DND-41 (cell line): Measurements from ENCODE around the gene CEP63.

Source experiments
- ATAC-seq: fragments of 200-7000 bp; cut with Tn5 transposase; 3 replicates; pipeline ENCODE4 v1.9.1; 2021; ENCODE audit warnings: low read depth; ENCODE audit not compliant: insufficient read depth
- DNase-seq: peaks from one replicate; pipeline ENCODE4 v3.0.0-alpha.2; 2020
- H2AFZ ChIP-seq: 2 replicates; pipeline ENCODE4 v1.6.0; 2012; ENCODE audit warnings: low read depth, low read length
- H3K27ac ChIP-seq: 2 replicates; pipeline ENCODE4 v1.5.1; 2012; ENCODE audit warnings: low read length, inconsistent platforms
- H3K27me3 ChIP-seq: fragments of 200-600 bp; sonication (generic); 2 replicates; pipeline ENCODE4 v1.6.0; 2012; ENCODE audit warnings: low read length, mild to moderate bottlenecking, inconsistent platforms; ENCODE audit not compliant: insufficient read depth, poor library complexity
- H3K36me3 ChIP-seq: 2 replicates; pipeline ENCODE4 v1.5.1; 2012; ENCODE audit warnings: low read length, inconsistent platforms; ENCODE audit not compliant: insufficient read depth
- H3K4me1 ChIP-seq: 2 replicates; pipeline ENCODE4 v1.5.1; 2012; ENCODE audit warnings: mild to moderate bottlenecking, low read length; ENCODE audit not compliant: insufficient read depth
- H3K4me2 ChIP-seq: 2 replicates; pipeline ENCODE4 v1.6.0; 2012; ENCODE audit warnings: mild to moderate bottlenecking, moderate library complexity, low read length, inconsistent platforms; ENCODE audit not compliant: insufficient read depth
- H3K4me3 ChIP-seq, 2 experiments: fragments of 200-600 bp in 1 of 2; shearing (Covaris generic) in 1 of 2; 2 replicates each; pipeline ENCODE4 v1.5.1; 2012 to 2016; ENCODE audit warnings: inconsistent platforms in 2 of 2, low read length in 2 of 2, mild to moderate bottlenecking in 2 of 2, low read depth in 1 of 2, moderate library complexity in 1 of 2
- H3K79me2 ChIP-seq: 2 replicates; pipeline ENCODE4 v1.6.0; 2012; ENCODE audit warnings: low read length, inconsistent platforms; ENCODE audit not compliant: insufficient read depth
- H3K9ac ChIP-seq: 2 replicates; pipeline ENCODE4 v1.6.0; 2012; ENCODE audit warnings: low read depth, mild to moderate bottlenecking, inconsistent platforms, low read length, moderate library complexity
- H3K9me3 ChIP-seq: 2 replicates; pipeline ENCODE4 v1.5.1; 2012; ENCODE audit warnings: low read length, moderate library complexity, mild to moderate bottlenecking, inconsistent platforms; ENCODE audit not compliant: insufficient read depth, severe bottlenecking
- H4K20me1 ChIP-seq: 2 replicates; pipeline ENCODE4 v1.6.0; 2012; ENCODE audit warnings: low read length; ENCODE audit not compliant: insufficient read depth
- EZH2 ChIP-seq: IDR thresholded peaks from 3 replicates; pipeline ENCODE4 v1.6.1; 2012; ENCODE audit warnings: borderline replicate concordance, low read depth, mild to moderate bottlenecking, moderate library complexity, low read length, inconsistent platforms; ENCODE audit not compliant: severe bottlenecking
- TF ChIP-seq, protein P1 (sequence below): IDR thresholded peaks from 2 replicates; pipeline ENCODE4 v1.5.1; 2012; ENCODE audit warnings: borderline replicate concordance, low read length, moderate library complexity, mild to moderate bottlenecking; ENCODE audit not compliant: poor library complexity, severe bottlenecking; ENCODE audit errors: extremely low read depth

CEP63 gene

DNA sequence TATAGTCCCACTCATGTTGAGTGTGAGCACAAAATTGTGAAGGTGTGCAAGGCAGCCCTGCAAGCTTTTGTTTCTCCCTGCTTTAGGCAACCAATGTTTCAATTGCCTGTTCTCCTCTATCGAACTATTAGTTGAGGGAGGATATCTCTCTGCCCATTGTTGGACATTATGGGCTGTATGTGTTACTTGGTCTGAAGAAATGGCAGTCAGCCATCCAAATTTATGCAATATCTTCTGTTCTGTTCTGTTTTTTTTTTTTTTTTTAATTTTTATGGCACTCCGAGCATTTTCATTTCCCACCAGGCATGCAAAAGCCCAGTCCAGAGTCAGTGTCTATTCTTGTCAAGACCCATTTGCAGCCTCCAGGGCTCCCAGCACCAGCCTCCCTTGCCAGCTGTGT, 44.0 kb upstream of the CEP63 start:
- DNase-seq (no peak), ATAC-seq (no peak)
- no peaks in the 10 kb centered on the region for H3K36me3 ChIP-seq
- peaks cover 4% of the 10 kb centered on the region for H3K27me3 ChIP-seq
- no peaks in the 10 kb centered on the region for H4K20me1 ChIP-seq
- no peak overlapping the region for H3K9ac ChIP-seq
- no peak overlapping the region for H3K4me3 ChIP-seq
- H3K9me3 ChIP-seq: no peaks in the 10 kb centered on the region
- no peak overlapping the region for H3K4me2 ChIP-seq
- TF ChIP-seq, protein P1, sequence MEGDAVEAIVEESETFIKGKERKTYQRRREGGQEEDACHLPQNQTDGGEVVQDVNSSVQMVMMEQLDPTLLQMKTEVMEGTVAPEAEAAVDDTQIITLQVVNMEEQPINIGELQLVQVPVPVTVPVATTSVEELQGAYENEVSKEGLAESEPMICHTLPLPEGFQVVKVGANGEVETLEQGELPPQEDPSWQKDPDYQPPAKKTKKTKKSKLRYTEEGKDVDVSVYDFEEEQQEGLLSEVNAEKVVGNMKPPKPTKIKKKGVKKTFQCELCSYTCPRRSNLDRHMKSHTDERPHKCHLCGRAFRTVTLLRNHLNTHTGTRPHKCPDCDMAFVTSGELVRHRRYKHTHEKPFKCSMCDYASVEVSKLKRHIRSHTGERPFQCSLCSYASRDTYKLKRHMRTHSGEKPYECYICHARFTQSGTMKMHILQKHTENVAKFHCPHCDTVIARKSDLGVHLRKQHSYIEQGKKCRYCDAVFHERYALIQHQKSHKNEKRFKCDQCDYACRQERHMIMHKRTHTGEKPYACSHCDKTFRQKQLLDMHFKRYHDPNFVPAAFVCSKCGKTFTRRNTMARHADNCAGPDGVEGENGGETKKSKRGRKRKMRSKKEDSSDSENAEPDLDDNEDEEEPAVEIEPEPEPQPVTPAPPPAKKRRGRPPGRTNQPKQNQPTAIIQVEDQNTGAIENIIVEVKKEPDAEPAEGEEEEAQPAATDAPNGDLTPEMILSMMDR: no peak
- TF ChIP-seq EZH2: no peak
- no peak overlapping the region for H2AFZ ChIP-seq
- H3K27ac ChIP-seq: no peak overlapping the region
- H3K79me2 ChIP-seq: no peaks in the 10 kb centered on the region
- no peaks in the 10 kb centered on the region for H3K4me1 ChIP-seq

DNA sequence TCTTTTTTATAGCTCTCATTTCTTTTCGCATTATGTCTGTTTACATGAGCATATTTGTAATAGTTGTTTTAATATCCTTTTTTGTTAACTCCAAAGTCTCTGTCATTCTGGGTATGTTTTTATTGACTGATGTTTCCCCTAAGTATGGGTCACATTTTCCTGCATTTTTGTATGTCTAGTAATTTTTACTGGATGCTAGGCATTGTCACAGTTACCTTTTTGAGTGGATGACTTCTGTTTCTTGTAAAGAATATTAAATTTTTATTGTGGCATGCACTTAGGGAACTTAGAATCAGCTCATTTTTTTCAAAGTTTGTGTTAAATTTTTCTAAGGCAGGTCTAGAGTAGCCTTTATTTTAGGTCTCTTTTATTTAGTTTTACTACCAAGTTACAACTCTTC, 40.8 kb upstream of the CEP63 start:
- peaks cover 4% of the 10 kb centered on the region for H3K27me3 ChIP-seq
- no peaks in the 10 kb centered on the region for H3K4me1 ChIP-seq
- TF ChIP-seq, protein P1: no peak
- no peak for TF ChIP-seq EZH2

DNA sequence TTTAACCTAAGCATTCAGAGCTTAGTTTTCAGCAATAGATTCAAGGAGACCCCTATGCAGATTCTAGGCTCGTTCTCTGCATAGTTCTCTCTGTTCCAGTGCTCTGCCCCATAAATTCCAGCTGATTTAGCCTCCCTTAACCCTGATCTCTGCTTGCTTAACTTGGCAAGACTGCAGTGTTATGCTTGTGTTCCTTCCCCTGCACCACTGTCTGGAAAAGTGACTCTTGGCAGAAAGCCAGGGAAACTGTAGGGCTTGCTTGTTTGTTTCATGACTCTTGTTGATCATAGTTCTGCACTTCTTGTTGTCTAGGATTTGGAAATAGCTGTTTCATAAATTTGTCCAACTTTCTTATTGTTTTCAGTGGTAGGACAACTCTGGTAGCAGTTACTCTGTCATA, 40.2 kb upstream of the CEP63 start:
- no peak for DNase-seq
- H4K20me1 ChIP-seq: no peaks in the 10 kb centered on the region
- ATAC-seq: no peak
- no peaks in the 10 kb centered on the region for H3K9me3 ChIP-seq
- no peak for TF ChIP-seq EZH2
- TF ChIP-seq, protein P1: no peak
- H3K27me3 ChIP-seq: peaks cover 4% of the 10 kb centered on the region
- no peak overlapping the region for H3K4me2 ChIP-seq
- no peaks in the 10 kb centered on the region for H3K36me3 ChIP-seq
- H3K4me3 ChIP-seq: no peak overlapping the region
- no peak overlapping the region for H3K9ac ChIP-seq
- no peak overlapping the region for H2AFZ ChIP-seq
- no peaks in the 10 kb centered on the region for H3K4me1 ChIP-seq
- H3K79me2 ChIP-seq: no peaks in the 10 kb centered on the region
- H3K27ac ChIP-seq: no peak overlapping the region

More for the DNA sequence above, 40.8 kb upstream of the CEP63 start:
- Histone ChIP-seq H3K9me3 (no peaks in the 10 kb centered on the region), H3K9ac (no peak overlapping the region), H2AFZ (no peak overlapping the region), H3K4me3 (no peak overlapping the region), H3K79me2 (no peaks in the 10 kb centered on the region), H3K36me3 (no peaks in the 10 kb centered on the region), H4K20me1 (no peaks in the 10 kb centered on the region), H3K4me2 (no peak overlapping the region), H3K27ac (no peak overlapping the region)
- ATAC-seq (no peak), DNase-seq (no peak)

DNA sequence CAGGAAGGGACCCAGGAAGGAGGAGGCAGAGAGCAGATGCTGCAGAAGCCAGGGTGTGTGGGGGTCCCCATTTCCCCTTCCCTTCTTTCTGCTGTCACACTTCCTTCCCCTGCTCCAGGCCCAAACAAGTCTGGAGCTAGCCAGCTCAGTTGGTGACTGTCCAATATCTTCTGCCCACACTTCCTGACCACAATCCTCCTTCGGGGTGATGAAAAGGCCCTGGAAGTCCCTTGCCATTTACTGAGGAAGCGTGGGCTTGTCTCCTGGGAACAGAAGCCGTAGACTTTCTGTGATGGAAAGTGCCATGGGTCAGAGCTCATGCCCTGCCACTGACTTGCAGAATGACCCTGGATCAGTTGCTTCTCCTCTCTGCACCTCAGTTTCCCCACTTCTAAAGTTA, 39.1 kb upstream of the CEP63 start:
- Histone ChIP-seq H3K36me3 (no peaks in the 10 kb centered on the region), H3K4me1 (no peaks in the 10 kb centered on the region), H3K4me2 (no peak overlapping the region), H3K9me3 (no peaks in the 10 kb centered on the region), H2AFZ (no peak overlapping the region), H3K9ac (no peak overlapping the region), H3K79me2 (no peaks in the 10 kb centered on the region), H3K27ac (no peak overlapping the region), H4K20me1 (no peaks in the 10 kb centered on the region), H3K4me3 (no peak overlapping the region), H3K27me3 (no peaks in the 10 kb centered on the region)
- TF ChIP-seq EZH2: no peak
- TF ChIP-seq, protein P1: no peak
- no peak for ATAC-seq
- DNase-seq: no peak
